Activated CD8-positive, alpha-beta memory T cell treated with anti-CD3 and anti-CD28 coated beads, Interleukin-2, amount 50 U/mL, for 1 hour (primary cell): ENCODE measurements around the gene AMD1.

Source experiments
- DNase-seq: peaks from one replicate; pipeline ENCODE4 v3.0.0-alpha.2; 2020; ENCODE audit errors: extremely low read depth

Gene AMD1

GRCh38 chr6:110938171-110938570 lies 63.6 kb downstream of the AMD1 start:
- no peak for DNase-seq

- DNase-seq = no peak
These were observed 65.0 kb downstream of the AMD1 start for GRCh38 chr6:110939429-110940200.

- no peak for DNase-seq
These were observed 70.1 kb downstream of the AMD1 start for GRCh38 chr6:110944681-110945151.
